IPS DF 19.7 (cell line): ENCODE results near the gene NDUFB1.

Experiments
- DNase-seq: peaks from one replicate; pipeline ENCODE4 v3.0.0-alpha.2; 2013; ENCODE audit warnings: low read depth, low spot score

The NDUFB1 gene

DNA sequence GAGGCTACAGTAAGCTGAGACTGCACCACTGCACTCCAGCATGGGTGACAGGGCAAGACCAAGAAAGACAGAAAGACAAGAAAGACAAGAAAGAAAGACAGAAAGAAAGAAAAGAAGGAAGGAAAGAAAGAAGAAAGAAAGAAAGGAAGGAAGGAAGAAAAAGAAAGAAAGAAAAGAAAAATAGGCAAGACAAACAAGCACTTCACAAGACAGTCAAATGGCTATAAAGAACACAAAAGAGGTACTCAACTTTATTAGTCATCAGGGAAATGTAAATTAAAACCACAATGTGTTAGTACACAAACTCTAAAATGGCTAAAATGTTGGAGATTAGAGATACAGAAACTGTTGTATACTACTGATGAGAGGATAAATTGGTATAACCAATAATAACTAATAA, 21.7 kb downstream of the NDUFB1 start:
- DNase-seq, result no peak

DNA sequence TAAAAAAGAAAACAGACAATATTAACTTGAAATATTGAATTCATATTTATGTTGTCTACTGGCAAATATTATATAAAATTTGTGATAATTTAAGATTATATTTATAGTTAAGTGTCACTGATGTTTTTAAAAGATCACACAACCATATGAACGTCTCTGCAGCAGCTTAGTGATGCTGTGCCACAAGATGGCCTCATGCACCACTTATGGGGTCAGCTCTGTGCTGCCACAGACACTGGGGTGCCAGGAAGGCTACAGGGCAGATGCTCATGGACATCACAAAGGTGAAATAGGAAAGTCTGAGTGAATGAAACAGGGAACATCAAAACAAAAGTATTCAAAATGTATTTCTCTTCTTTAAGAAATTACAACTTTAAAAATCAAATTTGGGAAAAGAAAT, 28.2 kb downstream of the NDUFB1 start:
- DNase-seq, result no peak

DNA sequence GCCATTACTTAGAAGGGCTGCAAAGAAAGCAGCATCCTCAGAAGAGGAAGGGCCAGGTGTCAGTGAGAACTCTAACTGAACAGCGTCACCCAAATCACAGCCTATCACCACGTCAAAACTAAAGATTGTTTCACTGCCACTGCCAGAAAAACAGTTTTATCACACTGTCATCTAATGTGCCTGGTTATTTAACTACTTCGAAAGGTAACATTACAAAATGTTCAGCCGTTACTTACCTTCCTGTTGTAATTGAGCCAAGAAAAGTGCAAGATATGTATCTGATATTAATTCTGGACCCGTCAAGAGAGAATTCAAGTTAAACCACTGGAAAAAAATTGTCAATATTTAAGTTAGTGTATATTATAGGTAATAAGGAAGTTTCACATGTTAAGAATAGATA, 33.0 kb downstream of the NDUFB1 start:
- DNase-seq, result no peak

DNA sequence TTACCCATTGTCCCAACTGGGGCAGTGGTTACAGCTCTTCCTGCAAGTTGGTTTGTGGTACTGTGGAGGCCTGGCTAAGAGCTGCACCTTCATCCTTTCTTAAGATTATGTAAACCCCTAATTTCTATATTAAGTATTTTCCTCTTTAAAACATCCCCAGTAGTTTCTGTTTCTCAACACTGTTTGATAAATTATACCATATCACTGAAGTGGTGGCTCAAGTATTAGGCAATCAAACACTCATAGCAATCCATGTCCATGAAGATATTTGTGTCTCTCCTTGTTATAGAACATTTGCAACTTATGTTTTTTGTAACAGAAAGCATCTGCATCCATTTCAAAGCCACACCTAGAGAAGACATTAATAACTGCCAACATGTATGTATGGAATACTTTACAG, 47.0 kb downstream of the NDUFB1 start:
- DNase-seq, result no peak
